Measurements from ENCODE around the gene HECTD1.

Gene HECTD1

DNA sequence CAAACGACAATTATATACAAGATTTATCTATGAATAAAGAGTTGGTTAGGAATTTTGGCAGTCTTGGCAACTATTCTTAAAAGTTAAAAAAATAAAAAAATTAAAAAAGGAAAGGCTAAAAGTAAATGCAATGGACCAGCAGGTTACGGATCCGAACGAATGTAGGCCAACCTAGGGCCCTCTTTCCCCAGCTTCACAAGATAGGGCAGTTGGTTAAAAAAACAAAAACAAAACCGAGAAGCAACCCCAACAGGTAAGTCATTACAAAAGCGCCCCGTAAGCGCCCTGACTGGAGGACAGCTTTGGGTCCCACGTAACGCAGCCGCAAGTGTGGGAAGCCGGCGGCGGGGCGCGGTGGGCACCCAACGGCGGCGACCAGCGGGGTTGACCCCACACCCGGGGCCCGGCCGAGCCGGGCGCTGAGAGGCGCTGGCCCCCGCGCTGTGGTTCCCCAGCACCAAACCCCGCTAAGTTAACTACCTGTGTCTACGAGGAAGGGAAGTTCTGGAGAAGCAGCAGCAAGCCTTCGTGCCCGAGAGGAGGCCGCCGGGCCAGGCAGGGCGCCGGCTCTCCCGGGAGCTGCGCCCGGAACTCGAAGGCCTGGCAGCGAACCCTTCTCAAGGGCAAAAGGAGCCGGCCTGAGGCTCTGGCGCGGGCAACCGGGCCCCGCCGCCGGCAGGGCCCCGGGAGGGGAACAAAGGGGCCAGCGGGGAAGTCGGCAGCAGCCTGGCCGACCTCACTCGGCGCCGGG, 882 bp downstream of the HECTD1 start (continued):
- no peak for TF ChIP-seq KLF1 (tag by site-specific recombination; IDR thresholded peaks at IDR 0.05)
- no peak for TF ChIP-seq ZSCAN23 (tag by site-specific recombination; IDR thresholded peaks at IDR 0.05)
- TF ChIP-seq, protein P1, sequence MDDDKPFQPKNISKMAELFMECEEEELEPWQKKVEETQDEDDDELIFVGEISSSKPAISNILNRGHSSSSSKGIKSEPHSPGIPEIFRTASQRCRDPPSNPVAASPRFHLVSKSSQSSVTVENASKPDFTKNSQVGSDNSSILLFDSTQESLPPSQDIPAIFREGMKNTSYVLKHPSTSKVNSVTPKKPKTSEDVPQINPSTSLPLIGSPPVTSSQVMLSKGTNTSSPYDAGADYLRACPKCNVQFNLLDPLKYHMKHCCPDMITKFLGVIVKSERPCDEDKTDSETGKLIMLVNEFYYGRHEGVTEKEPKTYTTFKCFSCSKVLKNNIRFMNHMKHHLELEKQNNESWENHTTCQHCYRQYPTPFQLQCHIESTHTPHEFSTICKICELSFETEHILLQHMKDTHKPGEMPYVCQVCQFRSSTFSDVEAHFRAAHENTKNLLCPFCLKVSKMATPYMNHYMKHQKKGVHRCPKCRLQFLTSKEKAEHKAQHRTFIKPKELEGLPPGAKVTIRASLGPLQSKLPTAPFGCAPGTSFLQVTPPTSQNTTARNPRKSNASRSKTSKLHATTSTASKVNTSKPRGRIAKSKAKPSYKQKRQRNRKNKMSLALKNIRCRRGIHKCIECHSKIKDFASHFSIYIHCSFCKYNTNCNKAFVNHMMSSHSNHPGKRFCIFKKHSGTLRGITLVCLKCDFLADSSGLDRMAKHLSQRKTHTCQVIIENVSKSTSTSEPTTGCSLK (tag by site-specific recombination; IDR thresholded peaks at IDR 0.05), result no peak
- no peak for TF ChIP-seq ZNF10 (tag by site-specific recombination; IDR thresholded peaks at IDR 0.05)
- TF ChIP-seq ZBTB8A (tag by site-specific recombination; IDR thresholded peaks at IDR 0.05), result peak; percentile 88
- TF ChIP-seq GLIS1 (tag by site-specific recombination; IDR thresholded peaks at IDR 0.05), result no peak
- no peak for TF ChIP-seq KLF7 (tag by site-specific recombination; IDR thresholded peaks at IDR 0.05; ENCODE audit: borderline replicate concordance)
- TF ChIP-seq, protein P2, sequence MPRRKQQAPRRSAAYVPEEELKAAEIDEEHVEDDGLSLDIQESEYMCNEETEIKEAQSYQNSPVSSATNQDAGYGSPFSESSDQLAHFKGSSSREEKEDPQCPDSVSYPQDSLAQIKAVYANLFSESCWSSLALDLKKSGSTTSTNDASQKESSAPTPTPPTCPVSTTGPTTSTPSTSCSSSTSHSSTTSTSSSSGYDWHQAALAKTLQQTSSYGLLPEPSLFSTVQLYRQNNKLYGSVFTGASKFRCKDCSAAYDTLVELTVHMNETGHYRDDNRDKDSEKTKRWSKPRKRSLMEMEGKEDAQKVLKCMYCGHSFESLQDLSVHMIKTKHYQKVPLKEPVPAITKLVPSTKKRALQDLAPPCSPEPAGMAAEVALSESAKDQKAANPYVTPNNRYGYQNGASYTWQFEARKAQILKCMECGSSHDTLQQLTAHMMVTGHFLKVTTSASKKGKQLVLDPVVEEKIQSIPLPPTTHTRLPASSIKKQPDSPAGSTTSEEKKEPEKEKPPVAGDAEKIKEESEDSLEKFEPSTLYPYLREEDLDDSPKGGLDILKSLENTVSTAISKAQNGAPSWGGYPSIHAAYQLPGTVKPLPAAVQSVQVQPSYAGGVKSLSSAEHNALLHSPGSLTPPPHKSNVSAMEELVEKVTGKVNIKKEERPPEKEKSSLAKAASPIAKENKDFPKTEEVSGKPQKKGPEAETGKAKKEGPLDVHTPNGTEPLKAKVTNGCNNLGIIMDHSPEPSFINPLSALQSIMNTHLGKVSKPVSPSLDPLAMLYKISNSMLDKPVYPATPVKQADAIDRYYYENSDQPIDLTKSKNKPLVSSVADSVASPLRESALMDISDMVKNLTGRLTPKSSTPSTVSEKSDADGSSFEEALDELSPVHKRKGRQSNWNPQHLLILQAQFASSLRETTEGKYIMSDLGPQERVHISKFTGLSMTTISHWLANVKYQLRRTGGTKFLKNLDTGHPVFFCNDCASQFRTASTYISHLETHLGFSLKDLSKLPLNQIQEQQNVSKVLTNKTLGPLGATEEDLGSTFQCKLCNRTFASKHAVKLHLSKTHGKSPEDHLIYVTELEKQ (tag by site-specific recombination; IDR thresholded peaks at IDR 0.05; ENCODE audit: borderline replicate concordance), result no peak
- TF ChIP-seq ZNF610 (tag by site-specific recombination; IDR thresholded peaks at IDR 0.05; ENCODE audit: borderline replicate concordance), result no peak
- TF ChIP-seq ZFP3 (tag by site-specific recombination; IDR thresholded peaks at IDR 0.05; ENCODE audit: low read depth), result no peak

DNA sequence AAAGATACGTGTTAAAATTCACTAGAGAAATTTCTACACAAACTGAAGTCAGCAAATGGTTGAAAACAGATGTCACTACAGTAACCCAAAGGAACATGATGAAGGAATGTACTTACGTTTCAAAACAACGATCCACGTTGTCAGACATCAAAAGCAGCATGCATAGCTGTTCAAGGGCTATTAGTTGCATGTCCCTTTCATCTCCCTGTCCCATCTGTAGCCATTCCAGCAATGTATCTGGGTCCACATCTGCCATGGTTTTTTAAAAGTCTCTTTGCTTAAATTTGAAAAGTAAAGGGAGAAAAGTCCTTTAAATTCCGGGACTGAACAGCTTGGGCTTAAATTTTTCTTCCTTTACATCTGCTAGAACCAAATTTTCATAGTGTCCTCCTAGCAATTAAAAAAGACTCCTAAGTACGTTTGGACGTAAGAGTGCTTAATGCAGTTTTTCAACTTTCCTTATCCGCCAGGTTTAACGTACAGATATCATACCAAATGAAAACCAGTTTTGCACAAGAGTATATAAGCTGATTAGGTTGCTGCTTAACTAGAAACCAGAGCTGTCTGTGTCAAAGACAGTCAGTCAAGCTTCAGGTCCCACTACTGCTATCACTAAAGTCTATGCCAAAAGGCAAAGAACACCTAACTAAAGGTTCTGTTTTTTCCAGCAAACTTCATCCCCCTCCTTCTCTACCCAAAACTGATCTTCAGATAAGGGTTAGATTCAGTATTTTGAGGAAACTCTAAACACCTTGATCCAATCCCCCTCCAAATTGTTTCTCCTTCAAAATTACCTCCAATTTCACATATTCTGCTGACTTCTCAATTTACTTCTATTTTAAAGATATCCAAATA, 1.7 kb downstream of the HECTD1 start:
- Histone ChIP-seq H3K9me3 (ENCODE audit: control insufficient read depth, insufficient read depth, low read depth, low read length) (no peaks in the 10 kb centered on the region), H3K27ac (ENCODE audit: extremely low read depth, low read depth, low read length) (0 out of 2 replicates have a peak overlapping the region, but pooled peaks have one; percentile 100), H3K4me1 (ENCODE audit: control insufficient read depth, insufficient read depth, low read length) (0 out of 2 replicates have a peak, but pooled peaks cover 5% of the 10 kb centered on the region), H3K4me3 (ENCODE audit: low read depth, low read length) (peak overlapping the region; percentile 93), H3K36me3 (ENCODE audit: control insufficient read depth in 2 of 2, insufficient read depth in 1 of 2, low read length in 2 of 2) (peaks cover 21 to 26% of the 10 kb centered on the region in 2 experiments)
- ChIA-PET POLR2A (interaction anchor here (1.0 kb wide), 1 partner anchor 37 kb away, joined by 4 read pairs; no protein-coding TSS in a partner anchor), CTCF (interaction anchor here (0.6 to 4.1 kb wide), 5 partner anchors 11 to 913 kb away, joined by 3 to 16 read pairs (median 3); no protein-coding TSS in a partner anchor)
- TF ChIP-seq PRDM1 (tag by site-specific recombination; IDR thresholded peaks at IDR 0.05) (peak; percentile 65; the same call in 1 of the 2 replicates), ZNF341 (tag by site-specific recombination; IDR thresholded peaks at IDR 0.05; ENCODE audit: low read depth) (peak; percentile 74), ZBTB17 (tag by site-specific recombination; IDR thresholded peaks at IDR 0.05) (peak; percentile 96), EGR2 (tag by site-specific recombination; IDR thresholded peaks at IDR 0.05; ENCODE audit: low read depth) (no peak), ZNF677 (tag by site-specific recombination; IDR thresholded peaks at IDR 0.05) (no peak), ZNF549 (tag by site-specific recombination; IDR thresholded peaks at IDR 0.05) (no peak), ZNF529 (tag by site-specific recombination; IDR thresholded peaks at IDR 0.05; ENCODE audit: insufficient replicate concordance) (no peak)
- TF ChIP-seq, protein P3, sequence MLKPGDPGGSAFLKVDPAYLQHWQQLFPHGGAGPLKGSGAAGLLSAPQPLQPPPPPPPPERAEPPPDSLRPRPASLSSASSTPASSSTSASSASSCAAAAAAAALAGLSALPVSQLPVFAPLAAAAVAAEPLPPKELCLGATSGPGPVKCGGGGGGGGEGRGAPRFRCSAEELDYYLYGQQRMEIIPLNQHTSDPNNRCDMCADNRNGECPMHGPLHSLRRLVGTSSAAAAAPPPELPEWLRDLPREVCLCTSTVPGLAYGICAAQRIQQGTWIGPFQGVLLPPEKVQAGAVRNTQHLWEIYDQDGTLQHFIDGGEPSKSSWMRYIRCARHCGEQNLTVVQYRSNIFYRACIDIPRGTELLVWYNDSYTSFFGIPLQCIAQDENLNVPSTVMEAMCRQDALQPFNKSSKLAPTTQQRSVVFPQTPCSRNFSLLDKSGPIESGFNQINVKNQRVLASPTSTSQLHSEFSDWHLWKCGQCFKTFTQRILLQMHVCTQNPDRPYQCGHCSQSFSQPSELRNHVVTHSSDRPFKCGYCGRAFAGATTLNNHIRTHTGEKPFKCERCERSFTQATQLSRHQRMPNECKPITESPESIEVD (tag by site-specific recombination; IDR thresholded peaks at IDR 0.05), result peak; percentile 30; the same call in 1 of the 2 replicates
- TF ChIP-seq, protein P4, sequence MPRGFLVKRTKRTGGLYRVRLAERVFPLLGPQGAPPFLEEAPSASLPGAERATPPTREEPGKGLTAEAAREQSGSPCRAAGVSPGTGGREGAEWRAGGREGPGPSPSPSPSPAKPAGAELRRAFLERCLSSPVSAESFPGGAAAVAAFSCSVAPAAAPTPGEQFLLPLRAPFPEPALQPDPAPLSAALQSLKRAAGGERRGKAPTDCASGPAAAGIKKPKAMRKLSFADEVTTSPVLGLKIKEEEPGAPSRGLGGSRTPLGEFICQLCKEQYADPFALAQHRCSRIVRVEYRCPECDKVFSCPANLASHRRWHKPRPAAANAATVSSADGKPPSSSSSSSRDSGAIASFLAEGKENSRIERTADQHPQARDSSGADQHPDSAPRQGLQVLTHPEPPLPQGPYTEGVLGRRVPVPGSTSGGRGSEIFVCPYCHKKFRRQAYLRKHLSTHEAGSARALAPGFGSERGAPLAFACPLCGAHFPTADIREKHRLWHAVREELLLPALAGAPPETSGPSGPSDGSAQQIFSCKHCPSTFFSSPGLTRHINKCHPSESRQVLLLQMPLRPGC (tag by site-specific recombination; IDR thresholded peaks at IDR 0.05), result peak; percentile 68
- TF ChIP-seq, protein P5, sequence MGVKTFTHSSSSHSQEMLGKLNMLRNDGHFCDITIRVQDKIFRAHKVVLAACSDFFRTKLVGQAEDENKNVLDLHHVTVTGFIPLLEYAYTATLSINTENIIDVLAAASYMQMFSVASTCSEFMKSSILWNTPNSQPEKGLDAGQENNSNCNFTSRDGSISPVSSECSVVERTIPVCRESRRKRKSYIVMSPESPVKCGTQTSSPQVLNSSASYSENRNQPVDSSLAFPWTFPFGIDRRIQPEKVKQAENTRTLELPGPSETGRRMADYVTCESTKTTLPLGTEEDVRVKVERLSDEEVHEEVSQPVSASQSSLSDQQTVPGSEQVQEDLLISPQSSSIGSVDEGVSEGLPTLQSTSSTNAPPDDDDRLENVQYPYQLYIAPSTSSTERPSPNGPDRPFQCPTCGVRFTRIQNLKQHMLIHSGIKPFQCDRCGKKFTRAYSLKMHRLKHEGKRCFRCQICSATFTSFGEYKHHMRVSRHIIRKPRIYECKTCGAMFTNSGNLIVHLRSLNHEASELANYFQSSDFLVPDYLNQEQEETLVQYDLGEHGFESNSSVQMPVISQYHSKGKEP (tag by site-specific recombination; IDR thresholded peaks at IDR 0.05), result 0 out of 2 replicates have a peak, but pooled peaks have one; percentile 57
- TF ChIP-seq, protein P6, sequence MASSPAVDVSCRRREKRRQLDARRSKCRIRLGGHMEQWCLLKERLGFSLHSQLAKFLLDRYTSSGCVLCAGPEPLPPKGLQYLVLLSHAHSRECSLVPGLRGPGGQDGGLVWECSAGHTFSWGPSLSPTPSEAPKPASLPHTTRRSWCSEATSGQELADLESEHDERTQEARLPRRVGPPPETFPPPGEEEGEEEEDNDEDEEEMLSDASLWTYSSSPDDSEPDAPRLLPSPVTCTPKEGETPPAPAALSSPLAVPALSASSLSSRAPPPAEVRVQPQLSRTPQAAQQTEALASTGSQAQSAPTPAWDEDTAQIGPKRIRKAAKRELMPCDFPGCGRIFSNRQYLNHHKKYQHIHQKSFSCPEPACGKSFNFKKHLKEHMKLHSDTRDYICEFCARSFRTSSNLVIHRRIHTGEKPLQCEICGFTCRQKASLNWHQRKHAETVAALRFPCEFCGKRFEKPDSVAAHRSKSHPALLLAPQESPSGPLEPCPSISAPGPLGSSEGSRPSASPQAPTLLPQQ (tag by site-specific recombination; IDR thresholded peaks at IDR 0.05), result 0 out of 2 replicates have a peak, but pooled peaks have one; percentile 12
